GM12878 (cell line): Measurements from ENCODE around the gene PTTG1.

Source experiments
- ATF7 ChIP-seq: fragments of 450-650 bp; IDR thresholded peaks from 2 replicates; pipeline ENCODE4 v1.6.1; 2016; ENCODE audit warnings: low read depth, mild to moderate bottlenecking
- ESRRA ChIP-seq: IDR thresholded peaks from 2 replicates; pipeline ENCODE4 v1.6.1; 2012; ENCODE audit warnings: mild to moderate bottlenecking, low read length, improper control_type of control experiment
- POLR2A ChIP-seq: IDR thresholded peaks from 2 replicates; pipeline ENCODE4 v1.6.1; 2011; ENCODE audit warnings: low read depth, mild to moderate bottlenecking, low read length
- POLR2AphosphoS5 ChIP-seq: IDR thresholded peaks from 2 replicates; pipeline ENCODE4 v1.6.1; 2011; ENCODE audit warnings: mild to moderate bottlenecking, low read length, inconsistent platforms
- RFX5 ChIP-seq: IDR thresholded peaks from 2 replicates; pipeline ENCODE4 v1.6.1; 2011; ENCODE audit warnings: low read depth, low read length, improper control_type of control experiment
- TF ChIP-seq, protein P1 (sequence below): IDR thresholded peaks from 2 replicates; pipeline ENCODE4 v1.6.1; 2011; ENCODE audit warnings: borderline replicate concordance, low read depth, mild to moderate bottlenecking, moderate library complexity, low read length; ENCODE audit not compliant: insufficient read depth, poor library complexity, severe bottlenecking
- TF ChIP-seq, protein P2 (sequence below): IDR thresholded peaks from 2 replicates; pipeline ENCODE4 v1.6.1; 2012; ENCODE audit warnings: low read depth, low read length, improper control_type of control experiment
- TF ChIP-seq, protein P3 (sequence below): fragments of 450-650 bp; IDR thresholded peaks from 2 replicates; pipeline ENCODE4 v1.6.1; 2017; ENCODE audit warnings: mild to moderate bottlenecking, moderate library complexity

DNA sequence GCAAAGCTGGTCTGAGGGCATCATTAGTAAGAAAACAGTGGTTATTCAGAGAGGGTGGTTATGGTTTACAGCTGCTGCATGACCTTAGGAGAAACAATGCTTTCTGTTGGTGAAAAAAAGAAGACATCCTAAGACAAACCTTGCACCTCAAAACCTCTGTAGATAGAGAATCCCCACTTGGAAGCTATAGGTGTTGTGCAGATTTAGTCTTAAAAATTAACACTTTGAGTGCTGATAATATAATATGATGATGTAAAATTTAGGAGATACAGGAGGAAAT lies 1.4 kb upstream of the PTTG1 start:
- TF ChIP-seq POLR2AphosphoS5 (no peak), ESRRA (no peak), POLR2A (no peak), ATF7 (no peak), RFX5 (no peak)
- TF ChIP-seq, protein P1, sequence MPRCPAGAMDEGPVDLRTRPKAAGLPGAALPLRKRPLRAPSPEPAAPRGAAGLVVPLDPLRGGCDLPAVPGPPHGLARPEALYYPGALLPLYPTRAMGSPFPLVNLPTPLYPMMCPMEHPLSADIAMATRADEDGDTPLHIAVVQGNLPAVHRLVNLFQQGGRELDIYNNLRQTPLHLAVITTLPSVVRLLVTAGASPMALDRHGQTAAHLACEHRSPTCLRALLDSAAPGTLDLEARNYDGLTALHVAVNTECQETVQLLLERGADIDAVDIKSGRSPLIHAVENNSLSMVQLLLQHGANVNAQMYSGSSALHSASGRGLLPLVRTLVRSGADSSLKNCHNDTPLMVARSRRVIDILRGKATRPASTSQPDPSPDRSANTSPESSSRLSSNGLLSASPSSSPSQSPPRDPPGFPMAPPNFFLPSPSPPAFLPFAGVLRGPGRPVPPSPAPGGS, result no peak
- TF ChIP-seq, protein P2, sequence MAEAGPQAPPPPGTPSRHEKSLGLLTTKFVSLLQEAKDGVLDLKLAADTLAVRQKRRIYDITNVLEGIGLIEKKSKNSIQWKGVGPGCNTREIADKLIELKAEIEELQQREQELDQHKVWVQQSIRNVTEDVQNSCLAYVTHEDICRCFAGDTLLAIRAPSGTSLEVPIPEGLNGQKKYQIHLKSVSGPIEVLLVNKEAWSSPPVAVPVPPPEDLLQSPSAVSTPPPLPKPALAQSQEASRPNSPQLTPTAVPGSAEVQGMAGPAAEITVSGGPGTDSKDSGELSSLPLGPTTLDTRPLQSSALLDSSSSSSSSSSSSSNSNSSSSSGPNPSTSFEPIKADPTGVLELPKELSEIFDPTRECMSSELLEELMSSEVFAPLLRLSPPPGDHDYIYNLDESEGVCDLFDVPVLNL, result no peak
- TF ChIP-seq, protein P3, sequence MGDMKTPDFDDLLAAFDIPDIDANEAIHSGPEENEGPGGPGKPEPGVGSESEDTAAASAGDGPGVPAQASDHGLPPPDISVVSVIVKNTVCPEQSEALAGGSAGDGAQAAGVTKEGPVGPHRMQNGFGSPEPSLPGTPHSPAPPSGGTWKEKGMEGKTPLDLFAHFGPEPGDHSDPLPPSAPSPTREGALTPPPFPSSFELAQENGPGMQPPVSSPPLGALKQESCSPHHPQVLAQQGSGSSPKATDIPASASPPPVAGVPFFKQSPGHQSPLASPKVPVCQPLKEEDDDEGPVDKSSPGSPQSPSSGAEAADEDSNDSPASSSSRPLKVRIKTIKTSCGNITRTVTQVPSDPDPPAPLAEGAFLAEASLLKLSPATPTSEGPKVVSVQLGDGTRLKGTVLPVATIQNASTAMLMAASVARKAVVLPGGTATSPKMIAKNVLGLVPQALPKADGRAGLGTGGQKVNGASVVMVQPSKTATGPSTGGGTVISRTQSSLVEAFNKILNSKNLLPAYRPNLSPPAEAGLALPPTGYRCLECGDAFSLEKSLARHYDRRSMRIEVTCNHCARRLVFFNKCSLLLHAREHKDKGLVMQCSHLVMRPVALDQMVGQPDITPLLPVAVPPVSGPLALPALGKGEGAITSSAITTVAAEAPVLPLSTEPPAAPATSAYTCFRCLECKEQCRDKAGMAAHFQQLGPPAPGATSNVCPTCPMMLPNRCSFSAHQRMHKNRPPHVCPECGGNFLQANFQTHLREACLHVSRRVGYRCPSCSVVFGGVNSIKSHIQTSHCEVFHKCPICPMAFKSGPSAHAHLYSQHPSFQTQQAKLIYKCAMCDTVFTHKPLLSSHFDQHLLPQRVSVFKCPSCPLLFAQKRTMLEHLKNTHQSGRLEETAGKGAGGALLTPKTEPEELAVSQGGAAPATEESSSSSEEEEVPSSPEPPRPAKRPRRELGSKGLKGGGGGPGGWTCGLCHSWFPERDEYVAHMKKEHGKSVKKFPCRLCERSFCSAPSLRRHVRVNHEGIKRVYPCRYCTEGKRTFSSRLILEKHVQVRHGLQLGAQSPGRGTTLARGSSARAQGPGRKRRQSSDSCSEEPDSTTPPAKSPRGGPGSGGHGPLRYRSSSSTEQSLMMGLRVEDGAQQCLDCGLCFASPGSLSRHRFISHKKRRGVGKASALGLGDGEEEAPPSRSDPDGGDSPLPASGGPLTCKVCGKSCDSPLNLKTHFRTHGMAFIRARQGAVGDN, result no peak
